Testis (tissue), 2 donors: ENCODE measurements around the gene IFI30.

ENCODE experiments used
- POLR2A ChIP-seq: fragments of 450-650 bp; IDR thresholded peaks from one replicate; pipeline ENCODE4 v1.6.1; 2017; ENCODE audit warnings: antibody characterized with exemption, mild to moderate bottlenecking, moderate library complexity
- TF ChIP-seq, protein P1 (sequence below), 3 experiments: fragments of 450-650 bp in 2 of 3; fragments of 200-600 bp in 1 of 3; sonication (generic) in 1 of 3; IDR thresholded peaks; one replicate each; pipeline ENCODE4 v1.5.1; 2016 to 2019; ENCODE audit warnings: antibody characterized with exemption in 3 of 3, mild to moderate bottlenecking in 2 of 3, moderate library complexity in 1 of 3

DNA sequence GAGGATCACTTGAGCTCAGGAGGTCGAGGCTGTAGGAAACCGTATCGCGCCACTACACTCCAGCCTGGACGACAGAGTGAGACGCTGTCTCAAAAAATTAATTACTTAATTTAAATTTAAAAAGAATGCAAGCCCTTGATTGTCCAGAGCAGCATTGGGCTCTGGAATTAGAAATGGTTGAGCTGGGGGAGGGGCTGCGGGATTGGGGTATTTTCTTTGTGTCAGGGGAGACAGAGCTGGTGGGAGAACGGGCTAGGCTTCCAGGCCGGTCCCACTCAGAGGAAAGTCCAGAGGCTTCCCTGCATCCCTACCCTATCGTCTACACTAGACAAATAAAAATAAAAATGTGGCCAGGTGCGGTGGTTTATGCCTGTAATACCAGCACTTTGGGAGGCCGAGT is 32.4 kb downstream of the IFI30 start:
- TF ChIP-seq, protein P1, sequence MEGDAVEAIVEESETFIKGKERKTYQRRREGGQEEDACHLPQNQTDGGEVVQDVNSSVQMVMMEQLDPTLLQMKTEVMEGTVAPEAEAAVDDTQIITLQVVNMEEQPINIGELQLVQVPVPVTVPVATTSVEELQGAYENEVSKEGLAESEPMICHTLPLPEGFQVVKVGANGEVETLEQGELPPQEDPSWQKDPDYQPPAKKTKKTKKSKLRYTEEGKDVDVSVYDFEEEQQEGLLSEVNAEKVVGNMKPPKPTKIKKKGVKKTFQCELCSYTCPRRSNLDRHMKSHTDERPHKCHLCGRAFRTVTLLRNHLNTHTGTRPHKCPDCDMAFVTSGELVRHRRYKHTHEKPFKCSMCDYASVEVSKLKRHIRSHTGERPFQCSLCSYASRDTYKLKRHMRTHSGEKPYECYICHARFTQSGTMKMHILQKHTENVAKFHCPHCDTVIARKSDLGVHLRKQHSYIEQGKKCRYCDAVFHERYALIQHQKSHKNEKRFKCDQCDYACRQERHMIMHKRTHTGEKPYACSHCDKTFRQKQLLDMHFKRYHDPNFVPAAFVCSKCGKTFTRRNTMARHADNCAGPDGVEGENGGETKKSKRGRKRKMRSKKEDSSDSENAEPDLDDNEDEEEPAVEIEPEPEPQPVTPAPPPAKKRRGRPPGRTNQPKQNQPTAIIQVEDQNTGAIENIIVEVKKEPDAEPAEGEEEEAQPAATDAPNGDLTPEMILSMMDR (IDR thresholded peaks at IDR 0.05) = no peak
- no peak for TF ChIP-seq POLR2A
